Kidney (tissue), 14 donors: ENCODE data around the gene SLC25A21. TPM values are rescaled to one million over a fixed set of nuclear protein-coding genes. Genes with fewer than 3 reads are reported as not detected.
"Not testable (repeated sequence)": the region's sequence is repeated elsewhere in the genome, so short reads cannot be mapped to it uniquely, and the experiment has no call there.

Experiments
- DNase-seq, 5 donors: peaks; one replicate each; pipeline ENCODE4 v3.0.0-alpha.2; 2013 to 2020
- FAIRE-seq: peaks from 2 replicates; lab custom pipeline; 2012; peaks lifted over from hg19 to GRCh38; lab: Jason Lieb, UNC
- H3K27ac ChIP-seq, 2 donors: one replicate each; pipeline ENCODE4 v1.7.0; 2013; ENCODE audit warnings: low read depth in 2 of 2, low read length in 2 of 2, inconsistent platforms in 1 of 2
- H3K27me3 ChIP-seq: one replicate; pipeline ENCODE4 v1.7.1; 2013; ENCODE audit warnings: low read length, inconsistent platforms; ENCODE audit not compliant: control insufficient read depth, insufficient read depth
- H3K36me3 ChIP-seq, 3 donors: one replicate each; pipeline versions ENCODE4 v1.7.0 to v1.7.1; 2013; ENCODE audit warnings: low read length in 3 of 3, control low read depth in 1 of 3, inconsistent platforms in 1 of 3; ENCODE audit not compliant: insufficient read depth in 3 of 3, control insufficient read depth in 2 of 3
- H3K4me1 ChIP-seq, 3 donors: one replicate each; pipeline versions ENCODE4 v1.7.0 to v1.7.1; 2013; ENCODE audit warnings: low read length in 3 of 3, inconsistent platforms in 1 of 3, low read depth in 1 of 3; ENCODE audit not compliant: control insufficient read depth in 2 of 3, insufficient read depth in 2 of 3
- H3K4me3 ChIP-seq, 3 donors: one replicate each; pipeline versions ENCODE4 v1.7.0 to v1.8.1; 2013; ENCODE audit warnings: low read length in 3 of 3, control low read depth in 1 of 3, inconsistent platforms in 1 of 3
- H3K9ac ChIP-seq, 3 donors: one replicate each; pipeline versions ENCODE4 v1.7.0 to v1.7.1; 2013; ENCODE audit warnings: low read length in 3 of 3, control low read depth in 1 of 3, inconsistent platforms in 1 of 3
- H3K9me3 ChIP-seq, 3 donors: one replicate each; pipeline versions ENCODE4 v1.7.0 to v1.7.1; 2013; ENCODE audit warnings: low read length in 3 of 3, control low read depth in 1 of 3, inconsistent platforms in 1 of 3; ENCODE audit not compliant: control insufficient read depth in 2 of 3, insufficient read depth in 1 of 3
- CTCF ChIP-seq: IDR thresholded peaks from 3 replicates; pipeline ENCODE4 v1.5.1; 2012; ENCODE audit warnings: mild to moderate bottlenecking, moderate library complexity, borderline replicate concordance; ENCODE audit not compliant: insufficient read depth; ENCODE audit errors: extremely low read depth
- intact Hi-C: fragments of 100-400 bp; cut with DNase I; formaldehyde crosslinking; loops from one replicate; pipeline ENCODE4 v1.11.1; 2022
- polyA plus RNA-seq: library from polyadenylated mRNA; stranded (reverse); fragments of 350-450 nt; fragmentation: Illumina TruSeq; extraction: RNeasy Lipid Tissue Mini Kit (QIAGEN cat#74804); gene quantifications from one replicate; pipeline ENCODE4 v1.2.3, GENCODE V29; 2014; ENCODE audit warnings: low read depth, low replicate concordance; ENCODE audit not compliant: insufficient read depth
- total RNA-seq: library from RNA; stranded (reverse); fragmentation: NEBNext Ultra II Directional; extraction: Animal tissue kit (Norgen Biotek cat#: 25700); gene quantifications from one replicate; pipeline ENCODE4 v1.2.1, GENCODE V29; 2021
- donor health status: control.
- donor health status: control.
- donor health status: control.
- donor health status: control.
- donor health status: control.
- donor health status: DM: yes; HTN: yes; CAD: no.
- donor health status: Normal renal cell carcinoma (clear cell type).

SLC25A21 gene
- total and polyA plus RNA-seq, 2 donors from 2014 or later: 1.3 to 1.4 TPM

- H3K4me1 ChIP-seq: no peaks in the 10 kb centered on the region
- FAIRE-seq (no peak), DNase-seq (no peak)
- no peaks in the 10 kb centered on the region for H3K27me3 ChIP-seq
- H3K27ac ChIP-seq: no peak overlapping the region
- intact Hi-C loops: no loop called here
- H3K9ac ChIP-seq: no peak overlapping the region
- no peaks in the 10 kb centered on the region for H3K9me3 ChIP-seq
- no peak for TF ChIP-seq CTCF
- H3K36me3 ChIP-seq: no peaks in the 10 kb centered on the region
- H3K4me3 ChIP-seq: no peak overlapping the region
Measured at GRCh38 chr14:37167151-37168047, 5.0 kb downstream of the SLC25A21 start.

DNA sequence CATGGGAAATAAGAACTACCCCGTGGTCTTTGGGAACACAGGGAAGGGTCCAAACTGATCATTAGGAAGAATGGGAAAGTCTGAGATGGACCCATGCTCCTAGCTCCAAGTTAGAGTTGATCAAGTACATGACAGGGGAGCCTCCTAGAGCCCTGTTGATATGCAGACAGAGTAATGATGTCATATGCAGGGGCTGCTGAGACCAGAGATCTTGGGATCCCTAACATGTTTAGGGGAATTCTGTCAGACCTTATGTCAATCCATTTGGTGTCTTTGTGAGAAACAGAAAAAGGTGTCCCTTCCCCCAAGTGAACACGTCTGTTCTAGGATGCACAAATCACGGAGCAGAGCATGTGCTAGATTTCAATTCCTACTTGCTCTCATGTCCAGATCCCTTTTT, 6.6 kb downstream of the SLC25A21 start:
- Histone ChIP-seq H3K9ac (no peak overlapping the region), H3K4me3 (no peak overlapping the region), H3K27ac (no peak overlapping the region), H3K27me3 (no peaks in the 10 kb centered on the region), H3K4me1 (no peaks in the 10 kb centered on the region), H3K9me3 (no peaks in the 10 kb centered on the region), H3K36me3 (no peaks in the 10 kb centered on the region)
- DNase-seq (no peak), FAIRE-seq (no peak)
- no peak for TF ChIP-seq CTCF
- intact Hi-C loops: no loop called here

GRCh38 chr14:37162307-37162706, 10.1 kb downstream of the SLC25A21 start:
- DNase-seq, H3K27ac ChIP-seq, FAIRE-seq, H3K9me3 ChIP-seq, H3K9ac ChIP-seq, intact Hi-C loops, H3K36me3 ChIP-seq, H3K4me3 ChIP-seq, H3K4me1 ChIP-seq, H3K27me3 ChIP-seq: not testable (repeated sequence)

GRCh38 chr14:37157987-37158386, 14.4 kb downstream of the SLC25A21 start:
- no peak for FAIRE-seq
- Histone ChIP-seq H3K36me3 (no peaks in the 10 kb centered on the region), H3K27ac (no peak overlapping the region), H3K4me3 (no peak overlapping the region), H3K9ac (no peak overlapping the region), H3K9me3 (peaks cover 0 to 5% (median 0%) of the 10 kb centered on the region in 3 donors), H3K27me3 (no peaks in the 10 kb centered on the region), H3K4me1 (no peaks in the 10 kb centered on the region)
- no peak for TF ChIP-seq CTCF
- intact Hi-C loops: no loop called here
- DNase-seq: no peak
